Choroid plexus epithelial cell (primary cell): Measurements from ENCODE around the gene SLX9.
A peak's percentile ranks its signal among the peaks of the same experiment; 100 is the strongest.
"Not testable (repeated sequence)": the region's sequence is repeated elsewhere in the genome, so short reads cannot be mapped to it uniquely, and the experiment has no call there.

ENCODE experiments used
- DNase-seq: peaks from one replicate; pipeline ENCODE4 v3.0.0-alpha.2; 2010; ENCODE audit warnings: low read depth
- H3K4me3 ChIP-seq: 2 replicates; pipeline ENCODE4 v1.5.1; 2011; ENCODE audit warnings: low read depth, mild to moderate bottlenecking, control low read depth, low read length, moderate library complexity
- TF ChIP-seq, protein P1 (sequence below): conservative IDR thresholded peaks from 2 replicates; pipeline ENCODE4 v1.5.1; 2011; ENCODE audit warnings: low read depth, mild to moderate bottlenecking, control low read depth, inconsistent platforms, low read length, moderate library complexity

Gene SLX9

DNA sequence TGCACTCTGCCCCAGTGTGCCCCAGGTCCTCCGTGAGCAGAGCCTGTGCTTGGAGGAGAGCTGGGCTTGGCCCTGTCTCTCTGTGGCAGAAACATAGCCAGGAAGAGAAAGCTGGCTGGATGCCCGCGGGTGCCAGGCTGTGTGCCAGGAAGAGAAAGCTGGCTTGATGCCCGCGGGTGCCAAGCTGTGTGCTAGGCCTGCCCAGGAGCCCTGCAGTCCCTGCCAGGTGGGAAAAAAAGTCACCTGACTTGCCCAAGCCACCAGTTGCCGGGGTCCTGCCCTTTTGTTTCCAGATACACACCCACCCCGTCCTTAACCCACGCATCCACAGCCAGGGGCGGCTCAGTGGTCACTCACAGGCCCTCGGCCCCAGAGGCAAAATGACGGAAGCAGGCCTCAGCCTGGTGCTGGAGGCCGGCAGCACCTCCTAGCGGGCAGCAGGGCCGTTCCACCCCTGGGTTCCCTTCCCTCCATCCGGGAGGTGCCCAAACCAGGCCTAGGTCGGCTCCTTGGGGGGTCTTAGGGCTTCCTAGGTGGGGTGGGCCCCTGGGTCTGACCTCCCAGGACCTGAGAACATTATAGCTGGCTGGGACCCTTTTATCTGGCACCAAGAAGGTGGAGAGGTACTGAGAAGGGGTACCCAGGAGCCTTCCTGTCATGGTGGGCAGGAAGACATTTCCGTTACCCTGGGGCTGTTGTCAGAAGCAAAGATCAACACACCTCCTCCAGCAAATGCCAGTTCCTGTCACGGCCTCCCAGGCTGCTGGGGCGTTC, 28.3 kb upstream of the SLX9 start:
- no peak for DNase-seq
- TF ChIP-seq, protein P1, sequence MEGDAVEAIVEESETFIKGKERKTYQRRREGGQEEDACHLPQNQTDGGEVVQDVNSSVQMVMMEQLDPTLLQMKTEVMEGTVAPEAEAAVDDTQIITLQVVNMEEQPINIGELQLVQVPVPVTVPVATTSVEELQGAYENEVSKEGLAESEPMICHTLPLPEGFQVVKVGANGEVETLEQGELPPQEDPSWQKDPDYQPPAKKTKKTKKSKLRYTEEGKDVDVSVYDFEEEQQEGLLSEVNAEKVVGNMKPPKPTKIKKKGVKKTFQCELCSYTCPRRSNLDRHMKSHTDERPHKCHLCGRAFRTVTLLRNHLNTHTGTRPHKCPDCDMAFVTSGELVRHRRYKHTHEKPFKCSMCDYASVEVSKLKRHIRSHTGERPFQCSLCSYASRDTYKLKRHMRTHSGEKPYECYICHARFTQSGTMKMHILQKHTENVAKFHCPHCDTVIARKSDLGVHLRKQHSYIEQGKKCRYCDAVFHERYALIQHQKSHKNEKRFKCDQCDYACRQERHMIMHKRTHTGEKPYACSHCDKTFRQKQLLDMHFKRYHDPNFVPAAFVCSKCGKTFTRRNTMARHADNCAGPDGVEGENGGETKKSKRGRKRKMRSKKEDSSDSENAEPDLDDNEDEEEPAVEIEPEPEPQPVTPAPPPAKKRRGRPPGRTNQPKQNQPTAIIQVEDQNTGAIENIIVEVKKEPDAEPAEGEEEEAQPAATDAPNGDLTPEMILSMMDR, result peak; percentile 18
- no peak overlapping the region for H3K4me3 ChIP-seq

DNA sequence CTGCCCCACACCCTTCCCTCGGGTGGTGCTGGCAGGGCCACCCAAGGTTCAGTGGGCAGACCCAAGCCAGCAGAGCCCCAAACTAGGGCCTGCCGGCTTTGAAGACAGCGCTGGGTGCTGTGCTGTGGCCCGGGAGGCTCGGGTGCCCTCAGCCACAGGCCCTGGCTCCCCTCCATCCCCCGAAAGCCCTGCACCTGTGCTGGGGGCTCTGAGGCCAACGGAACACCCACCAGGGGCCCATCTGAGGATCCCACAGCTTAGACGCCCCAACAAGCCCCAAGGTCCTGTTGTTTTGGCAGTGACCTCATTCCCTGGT, 27.7 kb upstream of the SLX9 start:
- DNase-seq, result no peak
- TF ChIP-seq, protein P1, result no peak
- no peak overlapping the region for H3K4me3 ChIP-seq

DNA sequence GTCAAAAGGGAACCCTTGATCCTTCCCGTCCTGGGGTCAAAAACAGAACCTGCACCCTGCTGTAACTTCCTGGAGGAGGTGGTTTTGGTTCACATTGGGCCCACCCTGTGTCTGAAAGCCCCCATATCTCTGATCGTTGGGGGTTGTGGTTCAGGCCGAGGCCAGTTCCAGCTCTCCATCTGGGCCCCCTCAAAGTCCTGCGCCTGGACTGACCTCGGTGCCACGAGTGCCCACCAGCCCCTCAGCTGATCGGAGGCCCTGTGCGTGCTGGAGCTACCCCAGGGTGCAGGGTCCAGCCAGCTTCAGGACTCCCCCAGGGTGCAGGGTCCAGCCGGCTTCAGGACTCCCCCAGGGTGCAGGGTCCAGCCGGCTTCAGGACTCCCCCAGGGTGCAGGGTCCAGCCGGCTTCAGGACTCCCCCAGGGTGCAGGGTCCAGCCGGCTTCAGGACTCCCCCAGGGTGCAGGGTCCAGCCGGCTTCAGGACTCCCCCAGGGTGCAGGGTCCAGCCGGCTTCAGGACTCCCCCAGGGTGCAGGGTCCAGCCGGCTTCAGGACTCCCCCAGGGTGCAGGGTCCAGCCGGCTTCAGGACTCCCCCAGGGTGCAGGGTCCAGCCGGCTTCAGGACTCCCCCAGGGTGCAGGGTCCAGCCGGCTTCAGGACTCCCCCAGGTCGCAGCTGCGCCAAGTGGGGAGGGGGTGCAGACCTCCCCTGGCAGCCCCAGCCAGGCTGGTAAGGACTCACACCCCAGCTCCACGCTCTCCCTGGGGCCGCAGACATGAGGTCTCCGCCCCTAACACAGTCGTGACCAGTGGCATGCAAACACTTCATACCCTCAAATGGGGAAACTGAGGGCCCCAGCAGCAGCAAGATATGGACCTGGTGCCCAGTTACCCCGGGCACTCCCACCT, 27.1 kb upstream of the SLX9 start:
- not testable (repeated sequence) for DNase-seq, H3K4me3 ChIP-seq

DNA sequence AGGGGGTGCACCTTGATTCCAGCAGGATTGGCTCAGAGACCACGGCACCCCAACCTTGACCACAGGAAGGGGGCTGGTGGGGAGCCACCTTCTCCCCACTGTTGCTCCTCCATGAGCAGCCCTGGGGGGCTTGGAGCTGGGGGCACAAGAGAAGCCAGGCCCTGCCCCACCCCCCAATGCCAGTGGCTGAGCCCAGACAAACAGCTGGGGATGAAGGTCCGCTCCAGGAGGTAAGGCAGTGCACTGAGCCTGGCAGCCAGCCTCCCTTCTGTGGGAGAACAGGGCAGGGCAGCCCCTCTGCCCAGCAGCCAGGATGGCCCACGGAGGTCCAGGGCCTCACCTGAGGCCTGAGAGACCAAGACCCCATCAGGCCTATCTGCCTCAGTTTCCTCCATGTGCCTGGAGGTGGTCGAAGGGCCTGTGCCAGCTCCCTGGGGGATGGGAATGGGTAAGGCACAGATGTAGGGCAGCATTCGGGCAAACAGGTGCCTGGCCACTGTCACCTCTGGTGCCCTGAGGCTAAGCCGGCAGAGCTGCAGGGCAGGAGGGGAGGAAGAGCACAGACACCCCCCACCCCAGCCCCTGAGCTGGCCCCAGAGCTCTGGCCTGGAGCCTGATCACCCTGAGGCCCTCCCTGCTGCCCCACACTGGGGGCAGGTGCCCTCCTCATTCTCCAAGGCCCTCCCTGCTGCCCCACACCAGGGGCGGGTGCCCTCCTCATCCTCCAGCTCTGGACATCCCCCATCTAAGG, 26.2 kb upstream of the SLX9 start:
- H3K4me3 ChIP-seq, result no peak overlapping the region
- TF ChIP-seq, protein P1, result no peak
- no peak for DNase-seq

DNA sequence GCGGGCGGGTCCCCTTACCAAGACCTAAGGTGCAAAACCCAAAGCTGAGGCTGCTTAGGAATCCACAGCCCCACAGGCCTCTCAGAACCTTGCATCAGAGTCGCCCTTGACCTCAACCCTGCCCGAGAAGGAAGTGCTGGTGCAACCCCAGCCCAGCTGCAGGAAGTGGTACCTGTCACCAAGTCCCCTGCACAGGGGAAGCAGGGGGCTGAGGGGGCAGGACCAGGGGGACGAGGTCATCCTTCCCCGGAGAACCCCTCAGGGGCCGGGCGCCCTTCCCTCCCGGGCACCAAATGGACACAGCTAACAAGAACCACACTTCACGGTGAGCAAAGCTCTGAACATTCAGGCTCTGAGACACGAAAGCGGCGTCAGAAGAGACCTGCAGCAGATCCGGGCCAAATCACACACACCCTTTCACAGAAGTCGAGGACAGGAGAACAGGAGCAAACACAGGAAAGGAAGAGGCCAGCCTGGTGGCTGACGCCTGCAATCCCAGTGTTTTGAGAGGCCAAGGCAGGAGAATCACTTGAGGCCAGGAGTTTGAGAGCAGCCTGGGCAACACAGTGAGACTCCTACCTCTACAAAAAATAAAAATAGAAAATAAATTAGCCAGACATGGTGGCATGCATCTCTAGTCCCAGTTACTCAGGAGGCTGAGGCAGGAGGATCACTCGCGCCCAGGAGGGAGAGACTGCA, 25.5 kb upstream of the SLX9 start:
- H3K4me3 ChIP-seq, result no peak overlapping the region
- TF ChIP-seq, protein P1, result no peak

DNA sequence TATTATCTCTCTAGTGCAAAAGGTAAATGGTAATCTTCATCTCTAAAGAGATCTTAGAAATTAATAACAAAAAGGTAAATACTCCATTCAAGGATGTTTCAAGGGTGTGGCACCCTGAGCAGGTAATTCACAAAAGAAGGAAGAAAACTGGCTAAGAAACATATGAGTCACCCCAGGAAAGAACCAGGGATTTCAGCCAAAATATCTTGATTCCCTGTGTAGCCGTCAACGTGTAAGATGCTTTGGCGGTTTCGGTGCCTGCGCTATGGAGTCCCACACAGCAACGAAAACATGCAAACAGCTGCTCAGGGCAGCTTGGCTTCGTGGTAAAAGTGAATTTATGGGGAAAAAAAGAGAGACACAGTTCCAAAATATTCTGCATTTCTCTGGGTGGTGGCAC, 22.9 kb upstream of the SLX9 start:
- DNase-seq, result no peak
- TF ChIP-seq, protein P1, result no peak
- H3K4me3 ChIP-seq, result no peak overlapping the region

More for the DNA sequence above, 25.5 kb upstream of the SLX9 start:
- DNase-seq, result no peak
